NAMALWA (cell line): ENCODE measurements around the gene LHFPL3.
"Not testable (repeated sequence)": the region's sequence is repeated elsewhere in the genome, so short reads cannot be mapped to it uniquely, and the experiment has no call there.

ENCODE experiments used
- DNase-seq: peaks from one replicate; pipeline ENCODE4 v3.0.0-alpha.2; 2015; ENCODE audit warnings: low spot score

LHFPL3 gene

DNA sequence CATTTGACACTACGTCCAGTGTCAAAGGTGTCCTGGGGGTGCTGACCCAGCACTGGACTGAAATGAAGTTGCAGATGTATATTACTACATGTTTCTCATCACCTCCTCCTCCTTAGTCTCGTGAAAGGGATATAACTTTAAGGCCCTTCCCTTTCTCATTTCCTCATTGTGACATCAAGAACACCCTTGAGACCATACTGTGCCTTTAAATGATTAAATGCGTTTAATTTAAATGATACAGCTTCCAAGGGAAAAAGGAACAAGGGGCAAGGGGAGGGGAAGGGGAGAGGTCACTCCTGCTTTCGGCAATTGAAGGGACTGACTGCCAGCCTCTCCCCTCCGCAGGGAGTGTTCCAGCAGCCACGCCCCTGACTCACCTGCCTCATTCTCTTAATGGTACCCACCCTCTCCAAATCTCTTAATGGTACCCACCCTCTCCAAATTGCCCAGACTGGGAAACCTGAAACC lies 605.2 kb downstream of the LHFPL3 start:
- no peak for DNase-seq

- no peak for DNase-seq
Measured at GRCh38 chr7:104934665-104935064, 606.3 kb downstream of the LHFPL3 start.

DNA sequence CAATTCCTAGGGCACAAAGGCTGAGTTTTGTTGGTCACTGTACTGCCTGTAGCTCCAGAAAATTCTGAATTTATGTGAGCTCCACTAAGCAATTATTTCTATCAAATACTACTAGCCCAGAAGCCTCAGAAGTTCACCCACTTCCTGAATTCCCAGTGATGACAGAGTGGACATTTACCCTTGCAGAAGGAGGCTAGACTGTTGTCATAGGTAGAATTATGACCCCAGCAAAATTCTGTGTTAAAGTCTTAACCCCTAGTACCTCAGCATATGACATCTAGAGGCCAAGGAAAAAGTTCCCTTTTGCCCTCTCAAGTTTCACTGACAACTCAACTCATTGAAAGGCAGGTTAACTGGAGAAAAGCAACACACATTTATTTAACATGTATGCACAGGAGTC lies 606.9 kb downstream of the LHFPL3 start:
- DNase-seq: no peak

- DNase-seq: no peak
Measured at GRCh38 chr7:104936546-104936945, 608.1 kb downstream of the LHFPL3 start.

GRCh38 chr7:104937489-104937888 lies 609.1 kb downstream of the LHFPL3 start:
- DNase-seq: not testable (repeated sequence)

- no peak for DNase-seq
Measured at GRCh38 chr7:104938741-104939390, 610.5 kb downstream of the LHFPL3 start.

DNA sequence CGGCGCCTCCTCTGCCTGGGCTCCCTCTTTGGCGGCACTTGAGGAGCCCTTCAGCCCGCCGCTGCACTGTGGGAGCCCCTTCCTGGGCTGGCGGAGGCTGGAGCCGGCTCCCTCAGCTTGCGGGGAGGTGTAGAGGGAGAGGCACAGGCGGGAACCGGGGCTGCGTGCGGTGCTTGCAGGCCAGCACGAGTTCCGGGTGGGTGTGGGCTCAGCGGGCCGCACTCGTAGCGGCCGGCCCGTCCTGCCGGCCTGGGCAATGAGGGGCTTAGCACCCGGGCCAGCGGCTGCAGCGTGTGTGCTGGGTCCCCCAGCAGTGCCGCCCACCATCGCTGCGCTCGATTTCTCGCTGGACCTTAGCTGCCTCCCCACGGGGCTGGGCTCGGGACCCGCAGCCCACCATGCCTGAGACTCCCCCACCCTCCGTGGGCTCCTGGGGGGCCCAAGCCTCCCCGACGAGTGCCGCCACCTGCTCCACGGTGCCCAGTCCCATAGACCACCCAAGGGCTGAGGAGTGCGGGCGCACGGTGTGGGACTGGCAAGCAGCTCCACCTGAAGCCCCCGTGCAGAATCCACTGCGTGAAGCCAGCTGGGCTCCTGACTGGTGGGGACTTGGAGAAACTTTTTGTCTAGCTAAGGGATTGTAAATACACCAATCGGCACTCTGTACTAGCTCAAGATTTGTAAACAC lies 611.8 kb downstream of the LHFPL3 start:
- no peak for DNase-seq

GRCh38 chr7:104943502-104944343 lies 615.3 kb downstream of the LHFPL3 start:
- DNase-seq: peak; percentile 83

DNA sequence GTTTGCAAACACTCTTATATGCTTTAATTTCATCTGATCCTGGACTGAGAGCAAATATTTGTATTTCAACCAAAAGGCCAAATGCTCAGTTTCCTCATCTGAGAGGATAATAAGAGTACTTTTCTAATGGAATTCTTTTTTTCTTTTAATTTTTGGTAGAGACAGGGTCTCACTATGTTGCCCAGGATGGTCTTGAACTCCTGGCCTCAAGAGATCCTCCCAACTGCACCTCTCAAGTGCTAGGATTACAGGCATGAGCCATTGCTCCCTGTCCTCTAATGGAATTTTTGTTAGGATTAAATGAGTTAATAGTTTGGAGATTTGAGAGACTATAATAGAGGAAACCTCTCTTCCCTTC lies 617.2 kb downstream of the LHFPL3 start:
- DNase-seq: no peak

GRCh38 chr7:104946338-104946737 lies 617.9 kb downstream of the LHFPL3 start:
- DNase-seq: no peak

GRCh38 chr7:104950006-104950405 lies 621.6 kb downstream of the LHFPL3 start:
- no peak for DNase-seq

- DNase-seq: no peak
Measured at GRCh38 chr7:104950754-104951153, 622.4 kb downstream of the LHFPL3 start.

DNA sequence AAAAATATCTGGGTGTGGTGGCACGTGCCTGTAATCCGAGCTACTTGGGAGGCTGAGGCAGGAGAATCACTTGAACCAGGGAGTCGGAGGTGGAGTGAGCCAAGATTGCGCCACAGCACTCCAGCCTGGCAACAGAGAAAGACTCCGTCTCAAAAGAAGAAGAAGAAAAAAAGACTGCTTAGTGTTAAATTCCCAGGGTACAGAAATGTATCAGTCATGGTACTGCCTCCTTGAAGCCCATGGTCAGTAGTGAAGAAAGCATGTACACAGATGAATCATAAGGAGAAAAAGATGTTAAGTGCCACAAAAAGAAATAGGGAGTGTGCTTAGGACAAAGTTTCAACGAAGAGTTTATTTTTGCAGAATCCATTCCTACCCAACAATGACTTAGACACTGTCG lies 623.1 kb downstream of the LHFPL3 start:
- no peak for DNase-seq

- DNase-seq: no peak
Measured at GRCh38 chr7:104955276-104955675, 626.9 kb downstream of the LHFPL3 start.
